ENCODE measurements around the gene POC1A.
"Not testable (repeated sequence)": the region's sequence is repeated elsewhere in the genome, so short reads cannot be mapped to it uniquely, and the experiment has no call there.

The POC1A gene

DNA sequence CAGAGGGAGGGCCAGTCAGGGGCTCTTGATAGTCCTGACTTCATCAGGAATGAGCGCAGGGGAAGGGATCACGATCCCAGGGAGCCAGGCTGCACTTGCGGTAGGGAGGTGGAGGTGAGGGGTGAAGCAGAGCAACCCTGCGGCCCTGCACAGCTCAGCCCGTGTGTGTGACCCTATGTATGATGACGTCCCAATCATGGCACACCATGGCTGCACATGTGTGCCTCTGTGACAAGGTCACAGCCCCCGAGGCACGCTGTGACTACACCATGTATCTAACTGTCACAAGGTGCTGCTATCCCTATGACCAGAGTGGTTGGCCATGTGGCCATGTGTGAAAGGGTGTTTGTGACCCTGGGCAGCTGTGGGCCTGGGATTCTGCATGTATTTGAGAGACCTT lies 30.5 kb upstream of the POC1A start:
- H3K4me3 ChIP-seq (ENCODE audit: low read length) = no peak overlapping the region
- TF ChIP-seq, protein P1, sequence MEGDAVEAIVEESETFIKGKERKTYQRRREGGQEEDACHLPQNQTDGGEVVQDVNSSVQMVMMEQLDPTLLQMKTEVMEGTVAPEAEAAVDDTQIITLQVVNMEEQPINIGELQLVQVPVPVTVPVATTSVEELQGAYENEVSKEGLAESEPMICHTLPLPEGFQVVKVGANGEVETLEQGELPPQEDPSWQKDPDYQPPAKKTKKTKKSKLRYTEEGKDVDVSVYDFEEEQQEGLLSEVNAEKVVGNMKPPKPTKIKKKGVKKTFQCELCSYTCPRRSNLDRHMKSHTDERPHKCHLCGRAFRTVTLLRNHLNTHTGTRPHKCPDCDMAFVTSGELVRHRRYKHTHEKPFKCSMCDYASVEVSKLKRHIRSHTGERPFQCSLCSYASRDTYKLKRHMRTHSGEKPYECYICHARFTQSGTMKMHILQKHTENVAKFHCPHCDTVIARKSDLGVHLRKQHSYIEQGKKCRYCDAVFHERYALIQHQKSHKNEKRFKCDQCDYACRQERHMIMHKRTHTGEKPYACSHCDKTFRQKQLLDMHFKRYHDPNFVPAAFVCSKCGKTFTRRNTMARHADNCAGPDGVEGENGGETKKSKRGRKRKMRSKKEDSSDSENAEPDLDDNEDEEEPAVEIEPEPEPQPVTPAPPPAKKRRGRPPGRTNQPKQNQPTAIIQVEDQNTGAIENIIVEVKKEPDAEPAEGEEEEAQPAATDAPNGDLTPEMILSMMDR (conservative IDR thresholded peaks at IDR 0.05; ENCODE audit: low read length) = no peak
- DNase-seq (ENCODE audit: low read depth) = no peak

DNA sequence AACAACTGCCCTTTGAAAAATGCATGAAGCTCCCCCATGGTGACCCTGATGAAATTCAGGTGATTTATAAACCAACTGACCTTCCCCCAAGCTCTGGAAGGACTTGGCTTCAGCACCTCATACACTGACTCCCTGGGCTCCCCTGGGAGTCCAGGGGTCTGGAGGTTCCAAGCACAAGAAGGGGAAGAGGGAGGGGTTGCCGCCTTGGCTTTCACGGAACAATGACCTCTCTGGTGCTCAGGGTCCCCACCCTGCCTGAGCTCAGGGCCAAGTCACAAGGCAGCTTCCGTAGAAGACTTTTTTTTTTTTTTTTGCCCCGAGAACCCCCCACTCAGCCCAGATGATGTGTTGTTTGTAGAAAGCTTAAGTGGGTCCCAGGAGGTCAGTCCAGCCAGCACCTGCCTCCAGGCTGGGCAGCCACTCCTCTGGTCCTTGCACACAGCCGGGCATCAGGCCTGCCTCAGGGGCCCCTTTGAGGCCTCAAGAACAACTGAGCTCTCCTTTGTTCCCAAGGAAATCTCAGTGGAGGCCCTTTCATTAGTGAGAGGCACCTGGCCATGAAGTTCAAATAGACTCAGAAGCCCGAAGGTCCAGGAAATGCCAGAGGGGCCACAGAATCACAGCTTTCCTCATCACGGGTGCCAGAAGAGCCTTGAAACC lies 29.7 kb upstream of the POC1A start:
- TF ChIP-seq, protein P1 (conservative IDR thresholded peaks at IDR 0.05; ENCODE audit: low read length) = no peak
- DNase-seq (ENCODE audit: low read depth) = no peak
- H3K4me3 ChIP-seq (ENCODE audit: low read length) = no peak overlapping the region

DNA sequence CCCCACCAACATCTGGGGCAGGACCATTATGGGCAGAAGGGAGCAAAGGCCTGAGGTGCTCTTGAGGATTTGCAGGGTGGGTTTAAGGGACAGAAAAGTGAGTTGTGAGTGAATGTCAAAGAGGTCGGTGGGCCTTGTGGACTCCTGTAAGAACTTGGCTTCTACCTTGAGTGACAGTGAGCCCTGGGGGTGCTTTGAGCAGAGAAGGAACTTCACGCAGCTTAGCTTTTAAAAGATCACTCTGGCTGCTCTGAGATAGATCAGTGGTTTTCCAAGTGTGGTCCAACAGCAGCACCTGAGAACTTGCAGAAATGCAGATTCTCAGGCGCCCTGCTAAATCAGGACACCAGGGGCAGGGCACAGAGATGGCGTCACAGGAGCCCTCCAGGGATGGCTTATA lies 28.5 kb upstream of the POC1A start:
- DNase-seq (ENCODE audit: low read depth) = no peak
- TF ChIP-seq, protein P1 (conservative IDR thresholded peaks at IDR 0.05; ENCODE audit: low read length) = no peak
- H3K4me3 ChIP-seq (ENCODE audit: low read length) = no peak overlapping the region

DNA sequence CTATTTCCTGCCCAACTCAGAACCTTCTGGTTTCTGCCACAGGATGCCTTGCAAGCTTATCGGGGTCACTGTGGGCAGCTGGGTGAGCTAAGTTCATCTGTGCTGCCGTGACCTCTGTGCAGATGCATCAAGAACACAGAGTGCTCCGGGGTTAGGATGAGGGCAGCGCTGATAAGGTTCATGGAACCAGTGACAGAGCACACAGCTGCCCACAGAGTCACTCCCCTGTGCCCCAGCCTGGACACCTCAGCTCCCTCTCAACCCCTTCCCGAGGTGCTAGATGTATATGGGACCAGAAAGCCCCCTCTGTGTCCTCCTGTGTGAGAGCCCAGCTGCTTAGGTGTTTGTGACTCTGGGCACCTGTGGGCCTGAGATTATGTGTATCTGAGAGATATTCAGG lies 28.0 kb upstream of the POC1A start:
- H3K4me3 ChIP-seq (ENCODE audit: low read length) = no peak overlapping the region
- TF ChIP-seq, protein P1 (conservative IDR thresholded peaks at IDR 0.05; ENCODE audit: low read length) = no peak
- DNase-seq (ENCODE audit: low read depth) = no peak

DNA sequence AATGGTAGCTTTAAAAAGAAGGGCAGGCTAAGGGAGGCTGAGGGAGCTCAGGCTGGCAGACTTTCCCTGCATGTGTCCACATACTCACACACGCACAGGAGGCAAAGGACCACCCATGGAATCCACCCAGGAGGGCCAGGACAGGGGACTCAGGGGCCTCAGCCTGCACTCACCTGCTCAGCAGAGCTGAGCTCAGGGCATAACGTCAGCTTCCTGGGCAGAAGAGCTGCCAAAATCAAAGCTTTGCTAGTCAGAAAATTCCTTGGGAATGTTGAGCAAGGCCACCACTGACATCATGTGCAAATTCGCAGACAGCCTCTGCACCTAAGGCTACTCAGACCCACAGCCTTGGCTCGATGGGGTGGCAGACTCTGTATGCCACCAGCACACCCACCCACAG lies 27.3 kb upstream of the POC1A start:
- TF ChIP-seq, protein P1 (conservative IDR thresholded peaks at IDR 0.05; ENCODE audit: low read length) = no peak
- H3K4me3 ChIP-seq (ENCODE audit: low read length) = no peak overlapping the region
- DNase-seq (ENCODE audit: low read depth) = peak; percentile 65

DNA sequence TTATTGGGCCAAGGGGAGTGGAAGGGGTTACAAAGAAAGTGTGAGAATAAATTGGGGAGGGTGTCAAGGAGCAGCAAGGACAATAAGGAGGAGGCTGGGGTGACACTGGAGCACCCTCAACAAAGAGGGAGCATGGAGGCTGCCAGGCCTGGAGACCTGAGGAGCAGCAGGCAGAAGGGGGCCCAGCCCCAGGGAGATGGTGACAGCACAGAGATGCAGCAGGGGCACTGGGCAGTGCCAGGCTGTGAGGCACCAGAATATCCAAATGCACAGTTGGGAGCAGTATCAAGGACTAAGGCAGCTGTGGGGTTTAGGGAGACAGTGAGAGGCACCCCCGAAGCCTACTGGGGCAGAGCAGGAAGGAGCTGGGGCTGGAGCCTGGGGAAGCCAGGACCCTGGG lies 24.3 kb upstream of the POC1A start:
- TF ChIP-seq, protein P1 (conservative IDR thresholded peaks at IDR 0.05; ENCODE audit: low read length) = no peak
- no peak for DNase-seq (ENCODE audit: low read depth)
- H3K4me3 ChIP-seq (ENCODE audit: low read length) = no peak overlapping the region

DNA sequence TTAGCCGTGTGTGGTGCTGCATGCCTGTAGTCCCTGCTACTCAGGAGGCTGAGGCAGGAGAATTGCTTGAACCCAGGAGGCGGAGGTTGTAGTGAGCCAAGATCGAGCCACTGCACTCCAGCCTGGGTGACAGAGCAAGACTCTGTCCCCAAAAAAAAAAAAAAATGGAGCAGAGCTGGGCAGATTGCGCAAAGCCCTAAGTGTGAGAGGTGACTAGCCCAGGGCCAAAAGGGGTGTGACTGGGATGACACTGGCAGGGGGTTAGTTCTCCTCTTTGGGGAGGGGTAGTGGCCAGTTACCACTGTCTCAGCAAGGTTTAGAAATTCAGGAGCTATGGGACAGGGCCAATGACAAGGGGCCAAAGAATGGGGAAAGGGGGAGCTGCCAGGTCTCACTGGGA lies 23.9 kb upstream of the POC1A start:
- DNase-seq (ENCODE audit: low read depth) = not testable (repeated sequence)

DNA sequence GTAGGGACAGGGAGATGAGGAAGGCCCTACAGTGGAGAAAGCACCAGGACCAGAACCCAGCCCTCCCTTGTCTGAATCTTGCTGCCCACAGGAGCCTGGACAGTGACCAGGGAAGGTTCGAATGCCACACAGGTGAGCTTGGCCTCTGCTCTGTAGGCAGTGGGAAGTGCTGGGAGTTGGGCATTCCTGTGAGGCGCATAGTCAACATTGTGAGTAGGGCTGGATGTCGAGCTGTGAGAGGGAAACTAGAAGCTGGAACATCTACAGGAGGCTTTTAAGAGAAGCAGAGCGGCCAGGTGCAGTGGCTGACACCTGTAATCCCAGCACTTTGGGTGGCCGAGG lies 23.4 kb upstream of the POC1A start:
- DNase-seq (ENCODE audit: low read depth) = no peak
- TF ChIP-seq, protein P1 (conservative IDR thresholded peaks at IDR 0.05; ENCODE audit: low read length) = no peak
- no peak overlapping the region for H3K4me3 ChIP-seq (ENCODE audit: low read length)

More for the DNA sequence above, 23.9 kb upstream of the POC1A start:
- H3K4me3 ChIP-seq (ENCODE audit: low read length) = not testable (repeated sequence)
